Neuronal stem cell (in vitro differentiated cells): ENCODE results near the gene SOBP.

Experiments used
- DNase-seq: peaks from one replicate; pipeline ENCODE4 v3.0.0-alpha.2; 2013; ENCODE audit warnings: low spot score
- H2AFZ ChIP-seq: one replicate; pipeline ENCODE4 v1.6.1; 2013; ENCODE audit warnings: mild to moderate bottlenecking, low read length, inconsistent platforms
- H2AK5ac ChIP-seq: 2 replicates; pipeline ENCODE4 v1.6.1; 2013; ENCODE audit warnings: low read depth, mild to moderate bottlenecking, inconsistent platforms, low read length, moderate library complexity, mixed read lengths
- H2BK120ac ChIP-seq: 2 replicates; pipeline ENCODE4 v1.6.1; 2013; ENCODE audit warnings: low read depth, mild to moderate bottlenecking, inconsistent platforms, low read length, moderate library complexity, mixed read lengths
- H2BK12ac ChIP-seq: one replicate; pipeline ENCODE4 v1.6.1; 2013; ENCODE audit warnings: low read length, inconsistent platforms
- H2BK15ac ChIP-seq: 2 replicates; pipeline ENCODE4 v1.6.1; 2013; ENCODE audit warnings: mild to moderate bottlenecking, low read length, inconsistent platforms, mixed read lengths
- H2BK5ac ChIP-seq: one replicate; pipeline ENCODE4 v1.6.1; 2013; ENCODE audit warnings: inconsistent platforms, mild to moderate bottlenecking, low read length, moderate library complexity
- H3K14ac ChIP-seq: one replicate; pipeline ENCODE4 v1.6.1; 2013; ENCODE audit warnings: low read length, inconsistent platforms
- H3K18ac ChIP-seq: 2 replicates; pipeline ENCODE4 v1.6.1; 2013; ENCODE audit warnings: low read length, inconsistent platforms
- H3K23ac ChIP-seq: 2 replicates; pipeline ENCODE4 v1.6.1; 2013; ENCODE audit warnings: low read depth, mild to moderate bottlenecking, mixed read lengths, low read length, inconsistent platforms; ENCODE audit not compliant: poor library complexity
- H3K27ac ChIP-seq: replicated peaks from 3 replicates; pipeline ENCODE4 v1.5.1; 2013; ENCODE audit warnings: low read length, inconsistent platforms
- H3K27me3 ChIP-seq, 3 experiments: 2 replicates each; pipeline ENCODE4 v1.6.1; 2013; ENCODE audit warnings: low read length in 3 of 3, mild to moderate bottlenecking in 2 of 3, inconsistent platforms in 1 of 3, low read depth in 1 of 3, mixed read lengths in 1 of 3, moderate library complexity in 1 of 3; ENCODE audit not compliant: control insufficient read depth in 3 of 3, insufficient read depth in 3 of 3
- H3K36me3 ChIP-seq, 2 donors: replicated peaks in 1 of 2; 2 replicates each; pipeline ENCODE4 v1.6.1; 2013; ENCODE audit warnings: low read length in 2 of 2; ENCODE audit not compliant: control insufficient read depth in 2 of 2, insufficient read depth in 2 of 2
- H3K4ac ChIP-seq: 2 replicates; pipeline ENCODE4 v1.6.1; 2013; ENCODE audit warnings: inconsistent platforms, mild to moderate bottlenecking, low read length, moderate library complexity
- H3K4me1 ChIP-seq, 2 donors: 1 replicate in 1 of 2; 2 replicates in 1 of 2; pipeline ENCODE4 v1.6.1; 2013; ENCODE audit warnings: low read length in 2 of 2, low read depth in 1 of 2; ENCODE audit not compliant: control insufficient read depth in 2 of 2, insufficient read depth in 1 of 2
- H3K4me2 ChIP-seq: one replicate; pipeline ENCODE4 v1.6.1; 2013; ENCODE audit warnings: mild to moderate bottlenecking, low read length, inconsistent platforms; ENCODE audit not compliant: insufficient read depth, poor library complexity, severe bottlenecking
- H3K4me3 ChIP-seq, 2 donors: 2 replicates each; pipeline ENCODE4 v1.5.1; 2013; ENCODE audit warnings: low read length in 2 of 2, mild to moderate bottlenecking in 2 of 2, inconsistent platforms in 1 of 2, moderate library complexity in 1 of 2
- H3K79me1 ChIP-seq: one replicate; pipeline ENCODE4 v1.6.1; 2013; ENCODE audit warnings: low read depth, mild to moderate bottlenecking, inconsistent platforms, low read length, moderate library complexity
- H3K9ac ChIP-seq: one replicate; pipeline ENCODE4 v1.6.1; 2013; ENCODE audit warnings: mild to moderate bottlenecking, low read depth, low read length, inconsistent platforms; ENCODE audit not compliant: poor library complexity
- H3K9me3 ChIP-seq, 2 donors: replicated peaks in 1 of 2; 2 replicates each; pipeline versions ENCODE3 to v1.6.1; 2013; ENCODE audit warnings: low read length in 2 of 2, mild to moderate bottlenecking in 2 of 2, inconsistent platforms in 1 of 2, low read depth in 1 of 2, mixed read lengths in 1 of 2, moderate library complexity in 1 of 2; ENCODE audit not compliant: control insufficient read depth in 2 of 2, insufficient read depth in 1 of 2
- H4K8ac ChIP-seq: one replicate; pipeline ENCODE4 v1.6.1; 2013; ENCODE audit warnings: low read depth, mild to moderate bottlenecking, inconsistent platforms, low read length, moderate library complexity
- H4K91ac ChIP-seq: one replicate; pipeline ENCODE4 v1.6.1; 2013; ENCODE audit warnings: low read length, low read depth, mild to moderate bottlenecking, inconsistent platforms; ENCODE audit not compliant: poor library complexity
- WGBS, 2 donors: extraction: QIAGEN DNeasy Blood & Tissue Kit; methylation state at CpG; one replicate each; pipeline ENCODE4 v1.1.7; 2013; ENCODE audit warnings: missing lambda C conversion rate in 2 of 2, mixed read lengths in 1 of 2; ENCODE audit not compliant: insufficient read length in 2 of 2, insufficient replicate concordance in 1 of 2; ENCODE audit errors: extremely low coverage in 2 of 2; 5-methylcytosine and 5-hydroxymethylcytosine counted together

Gene SOBP

GRCh38 chr6:107560657-107561056 is 70.7 kb downstream of the SOBP start:
- no peak overlapping the region for H2BK120ac ChIP-seq
- H2AK5ac ChIP-seq: no peak overlapping the region
- H3K4ac ChIP-seq: no peak overlapping the region
- no peak overlapping the region for H3K23ac ChIP-seq
- H3K4me3 ChIP-seq: no peak overlapping the region
- H2AFZ ChIP-seq: no peak overlapping the region
- peaks cover 10 to 16% of the 10 kb centered on the region in 2 donors for H3K4me1 ChIP-seq
- no peaks in the 10 kb centered on the region for H3K79me1 ChIP-seq
- no CpG with 5 or more reads among the region's 4 CpGs for WGBS, 2 donors
- H4K8ac ChIP-seq: no peak overlapping the region
- peaks cover 0 to 33% of the 10 kb centered on the region in 2 donors for H3K36me3 ChIP-seq
- H2BK5ac ChIP-seq: no peak overlapping the region
- no peaks in the 10 kb centered on the region for H3K9me3 ChIP-seq
- no peak overlapping the region for H2BK15ac ChIP-seq
- H3K18ac ChIP-seq: no peak overlapping the region
- no peak overlapping the region for H3K14ac ChIP-seq
- H3K27ac ChIP-seq: no peak overlapping the region
- no peak for DNase-seq
- H3K27me3 ChIP-seq: no peaks in the 10 kb centered on the region
- H4K91ac ChIP-seq: no peak overlapping the region
- no peak overlapping the region for H2BK12ac ChIP-seq
- no peak overlapping the region for H3K4me2 ChIP-seq
- H3K9ac ChIP-seq: no peak overlapping the region

- H4K91ac ChIP-seq: no peak overlapping the region
- no peaks in the 10 kb centered on the region for H3K79me1 ChIP-seq
- DNase-seq: no peak
- no peak overlapping the region for H3K14ac ChIP-seq
- H3K27me3 ChIP-seq: no peaks in the 10 kb centered on the region
- H2BK5ac ChIP-seq: no peak overlapping the region
- no peak overlapping the region for H2AK5ac ChIP-seq
- H3K9ac ChIP-seq: no peak overlapping the region
- peaks cover 9 to 16% of the 10 kb centered on the region in 2 donors for H3K4me1 ChIP-seq
- no peak overlapping the region for H3K4ac ChIP-seq
- no peak overlapping the region for H4K8ac ChIP-seq
- no peak overlapping the region for H2BK120ac ChIP-seq
- no peak overlapping the region for H3K23ac ChIP-seq
- H3K4me3 ChIP-seq: no peak overlapping the region
- no peak overlapping the region for H2BK15ac ChIP-seq
- H2BK12ac ChIP-seq: no peak overlapping the region
- H3K4me2 ChIP-seq: no peak overlapping the region
- no peak overlapping the region for H3K18ac ChIP-seq
- peaks cover 0 to 36% of the 10 kb centered on the region in 2 donors for H3K36me3 ChIP-seq
- H3K27ac ChIP-seq: no peak overlapping the region
- H2AFZ ChIP-seq: no peak overlapping the region
- WGBS, 2 donors: no CpG with 5 or more reads among the region's 3 CpGs
- H3K9me3 ChIP-seq: no peaks in the 10 kb centered on the region
These were observed 71.4 kb downstream of the SOBP start for GRCh38 chr6:107561306-107561705.

GRCh38 chr6:107563694-107564588 is 74.0 kb downstream of the SOBP start:
- H3K4me1 ChIP-seq: peaks cover 9 to 16% of the 10 kb centered on the region in 2 donors
- H3K79me1 ChIP-seq: no peaks in the 10 kb centered on the region
- no peak overlapping the region for H3K18ac ChIP-seq

GRCh38 chr6:107564589-107564951 is 74.7 kb downstream of the SOBP start:
- Histone ChIP-seq H3K9me3 (no peaks in the 10 kb centered on the region), H2BK12ac (no peak overlapping the region), H3K18ac (no peak overlapping the region), H3K14ac (no peak overlapping the region), H3K9ac (no peak overlapping the region), H3K4ac (no peak overlapping the region), H4K91ac (no peak overlapping the region), H3K4me1 (peaks cover 12 to 16% of the 10 kb centered on the region in 2 donors), H2BK15ac (no peak overlapping the region), H2BK5ac (no peak overlapping the region), H2AK5ac (no peak overlapping the region), H3K23ac (no peak overlapping the region), H3K36me3 (peaks cover 0 to 60% of the 10 kb centered on the region in 2 donors), H2AFZ (no peak overlapping the region), H3K79me1 (no peaks in the 10 kb centered on the region), H3K27me3 (no peaks in the 10 kb centered on the region), H3K4me3 (no peak overlapping the region), H3K27ac (no peak overlapping the region), H3K4me2 (no peak overlapping the region), H4K8ac (no peak overlapping the region), H2BK120ac (no peak overlapping the region)
- no CpG with 5 or more reads among the region's 4 CpGs for WGBS, 2 donors
- DNase-seq: no peak

More at GRCh38 chr6:107563694-107564588, 74.0 kb downstream of the SOBP start:
- no CpG with 5 or more reads among the region's 13 CpGs for WGBS, 2 donors
- no peak overlapping the region for H2AK5ac ChIP-seq
- no peak overlapping the region for H2BK5ac ChIP-seq
- no peaks in the 10 kb centered on the region for H3K27me3 ChIP-seq
- H3K23ac ChIP-seq: no peak overlapping the region
- no peak overlapping the region for H2BK15ac ChIP-seq
- no peak overlapping the region for H3K4me3 ChIP-seq
- no peak for DNase-seq
- no peak overlapping the region for H3K4ac ChIP-seq
- no peak overlapping the region for H2BK120ac ChIP-seq
- H3K4me2 ChIP-seq: no peak overlapping the region
- no peak overlapping the region for H3K9ac ChIP-seq
- no peak overlapping the region for H2AFZ ChIP-seq
- no peak overlapping the region for H2BK12ac ChIP-seq
- H3K27ac ChIP-seq: no peak overlapping the region
- no peaks in the 10 kb centered on the region for H3K9me3 ChIP-seq
- H3K14ac ChIP-seq: no peak overlapping the region
- H4K8ac ChIP-seq: no peak overlapping the region
- peaks cover 0 to 56% of the 10 kb centered on the region in 2 donors for H3K36me3 ChIP-seq
- H4K91ac ChIP-seq: no peak overlapping the region
